Gastrocnemius medialis (tissue), 4 donors: ENCODE data around the gene DNAJC8.

Source experiments
- CTCF ChIP-seq, 5 experiments: fragments of 450-650 bp in 3 of 5; fragments of 200-600 bp in 2 of 5; sonication (generic) in 2 of 5; IDR thresholded peaks in 4 of 5; conservative IDR thresholded peaks in 1 of 5; 1 replicate in 4 of 5; 2 replicates in 1 of 5; pipeline ENCODE4 v1.5.1; 2016 to 2019; ENCODE audit warnings: antibody characterized with exemption in 5 of 5, mild to moderate bottlenecking in 3 of 5, moderate library complexity in 3 of 5
- POLR2A ChIP-seq, 2 donors: fragments of 450-650 bp; IDR thresholded peaks; one replicate each; pipeline ENCODE4 v1.6.1; 2017; ENCODE audit warnings: antibody characterized with exemption in 2 of 2, mild to moderate bottlenecking in 2 of 2, moderate library complexity in 2 of 2

GRCh38 chr1:28197682-28198415 lies 35.0 kb downstream of the DNAJC8 start:
- TF ChIP-seq CTCF (IDR thresholded peaks at IDR 0.05 in 4 of 5, conservative IDR thresholded peaks at IDR 0.05 in 1 of 5): no peak
- TF ChIP-seq POLR2A (IDR thresholded peaks at IDR 0.05): no peak
